Central memory CD4-positive, alpha-beta T cell (primary cell): ENCODE results near the gene IFT74.

Source experiments
- DNase-seq: peaks from one replicate; pipeline ENCODE4 v3.0.0; 2022
- total RNA-seq, 3 experiments: gene quantifications; one replicate each; lab custom pipeline; 2026; lab: John Stamatoyannopoulos, UW

IFT74 gene
- total RNA-seq = 13.3 to 21.1 (median 14.3) reads per million in 3 experiments

DNA sequence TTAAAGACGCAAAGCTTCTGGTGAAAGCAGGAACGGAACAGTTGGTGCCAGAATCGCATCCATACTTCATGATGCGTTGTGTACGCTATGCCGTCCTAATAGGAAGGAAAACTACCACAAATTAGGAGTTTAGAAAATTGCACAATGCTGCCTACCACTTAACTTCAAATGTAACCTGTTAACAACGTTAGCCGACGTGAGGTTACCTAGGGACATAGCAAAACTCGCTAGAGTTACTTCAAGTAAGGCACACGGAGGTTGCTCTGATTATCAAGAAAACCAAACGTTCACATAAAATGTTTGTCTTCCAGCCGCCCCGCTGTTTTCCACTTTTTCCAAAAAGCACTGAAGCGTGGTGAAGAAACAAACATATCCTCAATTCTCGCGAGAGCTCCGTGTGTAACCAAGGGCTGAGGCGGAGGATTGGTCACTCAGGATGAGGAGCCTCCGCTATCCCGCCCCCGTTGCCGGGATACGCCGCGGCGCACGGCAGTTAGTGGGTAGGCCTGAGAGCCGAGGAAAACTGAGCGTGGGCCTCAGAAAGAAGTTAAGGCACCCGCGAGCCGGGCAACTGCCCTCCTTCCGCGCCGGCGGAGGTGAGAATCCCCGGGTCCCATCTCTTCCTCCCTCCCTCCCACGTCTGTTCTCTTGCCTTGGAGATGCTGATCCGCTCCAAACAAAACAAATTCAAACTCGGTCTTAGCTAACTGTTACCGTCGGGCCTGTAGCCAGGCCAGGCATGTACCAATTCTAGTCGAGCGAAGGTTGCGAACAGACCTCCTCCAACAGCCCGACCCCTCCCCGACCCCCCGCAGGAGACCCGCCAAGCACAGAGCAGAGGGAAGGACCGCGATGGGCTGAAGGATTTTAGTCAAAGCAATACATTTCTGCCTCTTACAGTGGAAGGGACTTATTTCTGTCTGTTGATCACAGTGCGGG, at the start of gene IFT74:
Gene IFT74, plus strand, starts transcription at position 492 of the 939 bp plus-strand sequence. CDS start 5,556 bp downstream, outside the sequence.
- peak; percentile 95 for DNase-seq

DNA sequence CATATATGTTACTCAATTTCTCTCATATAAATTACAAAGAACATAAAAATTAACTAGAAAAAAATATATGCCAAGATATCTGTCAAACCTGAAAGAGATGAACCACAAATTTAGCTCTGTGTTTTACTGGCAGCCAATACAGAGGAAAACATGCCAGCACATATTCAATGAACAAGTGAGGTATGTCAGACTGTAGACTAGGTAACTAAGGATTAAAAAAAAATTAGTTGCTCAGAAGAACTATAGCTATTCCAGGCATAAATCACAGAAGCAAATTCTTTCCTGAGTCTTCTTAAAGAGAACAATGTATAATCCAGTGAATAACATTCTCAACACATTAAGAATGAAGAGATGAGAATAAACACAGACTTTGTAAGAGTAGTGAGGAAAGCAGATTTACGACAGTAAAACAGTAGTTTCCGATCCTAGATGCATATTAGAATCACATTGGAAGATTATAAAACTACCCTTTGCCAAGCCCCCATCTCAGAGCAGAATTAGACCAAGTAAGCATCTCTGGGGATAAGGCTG, 43.0 kb upstream of the IFT74 start:
- DNase-seq = no peak

DNA sequence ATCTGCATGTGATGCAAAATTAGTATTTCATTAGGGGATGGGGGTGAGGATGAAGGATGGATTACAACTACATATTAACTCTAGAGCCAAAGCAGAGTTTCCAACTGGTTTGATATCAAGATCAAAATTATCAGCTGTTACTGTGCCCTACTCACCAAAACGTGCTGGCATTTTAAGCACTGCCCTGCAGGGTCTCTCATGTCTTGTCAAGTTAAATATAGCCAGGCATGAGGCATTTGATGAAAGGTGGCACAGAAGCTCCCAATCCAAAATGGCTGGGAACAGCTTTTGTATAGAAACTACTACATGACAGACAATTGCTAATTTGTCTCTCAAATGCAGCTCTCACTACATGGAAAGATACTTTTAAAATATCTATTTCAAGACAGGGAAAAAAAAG, 36.5 kb upstream of the IFT74 start:
- DNase-seq = no peak

- no peak for DNase-seq
Measured at GRCh38 chr9:26925609-26926008, 30.6 kb upstream of the IFT74 start.

DNA sequence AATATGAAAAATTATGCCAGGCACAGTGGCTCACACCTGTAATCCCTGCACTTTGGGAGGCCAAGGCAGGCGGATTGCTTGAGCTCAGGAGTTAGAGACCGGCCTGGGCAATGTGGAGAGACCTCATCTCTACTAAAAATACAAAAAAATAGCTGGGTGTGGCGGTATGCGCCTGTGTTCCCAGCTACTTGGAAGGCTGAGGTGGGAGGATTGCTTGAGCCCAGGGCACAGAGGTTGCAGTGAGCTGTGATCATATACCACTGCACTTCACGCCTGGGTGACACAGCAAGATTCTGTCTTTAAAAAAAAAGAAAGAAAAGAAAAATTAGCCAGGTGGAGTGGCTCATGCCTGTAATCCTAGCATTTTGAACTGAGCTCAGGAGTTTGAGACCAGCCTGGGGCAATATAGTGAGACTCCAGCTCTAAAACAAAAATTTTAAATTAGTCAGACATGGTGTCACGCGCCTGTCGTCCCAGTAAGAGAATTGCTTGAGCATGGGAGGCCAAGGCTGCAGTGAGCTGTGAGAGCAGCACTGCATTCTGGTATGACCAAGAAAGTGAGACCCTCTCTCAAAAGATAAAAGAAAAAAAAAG, 27.2 kb upstream of the IFT74 start:
- DNase-seq = no peak

GRCh38 chr9:26935847-26936246, 20.4 kb upstream of the IFT74 start:
- no peak for DNase-seq

- DNase-seq = no peak
Measured at GRCh38 chr9:26937816-26938371, 18.3 kb upstream of the IFT74 start.

- DNase-seq = no peak
Measured at GRCh38 chr9:26939955-26940711, 16.1 kb upstream of the IFT74 start.

- DNase-seq = no peak
Measured at GRCh38 chr9:26940779-26941178, 15.4 kb upstream of the IFT74 start.

DNA sequence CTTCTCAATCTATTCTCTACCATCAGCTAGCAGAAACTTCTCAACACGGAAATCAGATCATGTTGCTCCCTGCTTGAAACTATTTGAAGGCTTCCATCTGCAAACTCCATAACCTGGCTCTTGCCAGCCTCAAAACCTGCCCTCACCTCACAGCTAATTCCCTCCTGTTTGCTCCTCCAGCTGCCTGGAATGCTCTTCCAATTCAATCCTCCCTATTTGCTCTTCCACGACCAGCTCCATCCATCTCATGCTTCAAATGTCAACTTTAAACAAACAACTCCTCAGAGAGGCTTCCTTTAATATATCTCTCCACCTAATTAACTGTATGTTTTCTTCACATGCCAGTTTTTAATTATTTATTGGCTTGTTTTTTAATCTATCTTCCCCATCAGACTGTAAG, 10.6 kb upstream of the IFT74 start:
- DNase-seq = no peak

DNA sequence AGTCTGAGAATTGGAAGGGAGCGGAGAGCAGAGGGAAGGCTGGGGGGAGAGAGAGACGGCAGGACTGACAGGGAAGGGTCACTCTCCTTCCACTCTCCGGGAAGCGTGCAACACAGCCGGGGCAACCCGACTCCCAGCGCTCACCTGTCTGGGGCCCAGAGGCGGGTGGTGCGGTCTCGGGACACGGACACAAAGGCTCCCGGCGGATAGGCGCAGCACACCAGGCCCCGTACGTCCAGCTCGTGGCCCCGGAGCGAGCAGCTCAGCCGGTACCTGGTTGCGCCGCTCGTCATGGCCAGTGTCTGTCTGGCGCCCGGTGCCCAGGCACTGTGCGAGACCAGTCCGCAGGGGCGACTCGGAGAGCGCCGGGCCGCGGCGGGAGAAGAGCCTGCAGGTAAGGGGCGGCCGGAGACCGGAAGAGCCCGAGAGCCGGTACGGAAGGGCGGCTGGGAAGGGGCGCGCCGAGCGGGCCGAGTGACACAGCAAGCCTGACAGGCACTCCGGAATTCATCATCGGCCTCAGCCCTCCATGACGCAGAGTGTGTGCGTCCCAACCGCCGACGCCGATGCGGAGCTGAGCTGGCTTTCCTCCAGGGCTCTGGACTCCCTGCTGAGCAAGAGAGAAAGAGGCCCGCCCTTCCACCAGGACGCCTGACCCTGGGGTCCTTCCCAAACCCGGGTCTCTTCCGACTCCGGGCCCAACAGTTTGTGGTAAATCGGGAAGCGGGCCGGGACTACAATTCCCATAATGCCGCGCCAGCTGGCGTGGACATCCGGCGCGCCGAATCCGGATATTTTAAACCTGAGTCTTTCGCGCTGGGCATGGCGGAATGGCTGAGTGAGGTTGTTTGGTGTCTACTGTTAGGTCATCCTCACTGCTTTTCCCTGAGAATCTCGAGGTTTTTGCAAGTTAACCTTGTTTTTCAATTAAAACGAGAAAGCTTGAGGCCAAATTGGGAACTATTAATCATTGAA, 9.2 kb upstream of the IFT74 start, which contains the start of gene PLAA:
Gene PLAA, minus strand, starts transcription at position 490 of the 975 bp plus-strand sequence. Its CDS starts 197 bp downstream, at position 293.
- peak; percentile 89 for DNase-seq

DNA sequence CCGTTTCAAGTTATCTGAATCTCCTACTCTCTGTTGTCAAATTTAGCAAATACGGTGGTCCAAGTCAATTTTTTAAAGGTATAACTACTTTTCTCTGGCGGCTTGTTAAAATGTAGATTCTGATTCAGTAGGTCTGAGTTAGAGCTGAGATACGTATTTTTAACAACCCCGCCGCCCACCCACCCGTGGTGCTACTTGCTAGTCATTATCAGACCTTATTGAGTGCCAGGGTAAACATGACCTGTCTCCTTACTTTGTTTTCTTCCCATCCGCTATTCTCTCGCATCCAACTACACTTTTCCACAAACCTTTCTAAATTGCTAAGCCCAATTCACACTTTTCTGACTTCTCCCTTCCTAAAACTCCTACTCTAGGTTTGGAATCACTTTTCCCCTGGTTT, 8.5 kb upstream of the IFT74 start:
- DNase-seq = no peak

DNA sequence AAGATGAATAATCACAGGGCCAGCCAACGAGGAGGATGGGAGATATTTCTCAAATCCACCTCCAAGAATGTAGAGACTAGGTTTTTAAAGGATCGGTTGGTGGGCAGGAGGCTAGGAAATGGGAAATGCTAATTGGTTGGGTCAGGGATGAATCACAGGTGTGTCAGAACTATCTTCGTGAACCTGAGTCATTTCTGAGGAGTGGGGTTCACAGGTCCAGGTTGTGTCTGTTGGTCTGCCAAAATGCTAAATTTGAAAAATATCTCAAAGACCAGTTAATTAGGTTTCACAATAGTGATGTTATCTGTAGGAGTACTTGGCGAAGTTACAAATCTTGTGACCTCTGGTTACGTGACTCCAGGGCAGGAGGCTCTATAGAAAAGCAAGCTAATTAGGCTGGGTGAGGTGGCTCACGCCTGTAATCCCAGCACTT, 6.6 kb upstream of the IFT74 start:
- DNase-seq = no peak

- no peak for DNase-seq
Measured at GRCh38 chr9:26950521-26950920, 5.7 kb upstream of the IFT74 start.

GRCh38 chr9:26951794-26952193, 4.4 kb upstream of the IFT74 start:
- no peak for DNase-seq

GRCh38 chr9:26954050-26954508, 2.1 kb upstream of the IFT74 start:
- peak; percentile 3 for DNase-seq

GRCh38 chr9:26955222-26955903, 849 bp upstream of the IFT74 start:
- DNase-seq = no peak

- DNase-seq = no peak
Measured at GRCh38 chr9:26956860-26957233, 635 bp downstream of the IFT74 start.

GRCh38 chr9:26971721-26972120, 15.5 kb downstream of the IFT74 start:
- no peak for DNase-seq

DNA sequence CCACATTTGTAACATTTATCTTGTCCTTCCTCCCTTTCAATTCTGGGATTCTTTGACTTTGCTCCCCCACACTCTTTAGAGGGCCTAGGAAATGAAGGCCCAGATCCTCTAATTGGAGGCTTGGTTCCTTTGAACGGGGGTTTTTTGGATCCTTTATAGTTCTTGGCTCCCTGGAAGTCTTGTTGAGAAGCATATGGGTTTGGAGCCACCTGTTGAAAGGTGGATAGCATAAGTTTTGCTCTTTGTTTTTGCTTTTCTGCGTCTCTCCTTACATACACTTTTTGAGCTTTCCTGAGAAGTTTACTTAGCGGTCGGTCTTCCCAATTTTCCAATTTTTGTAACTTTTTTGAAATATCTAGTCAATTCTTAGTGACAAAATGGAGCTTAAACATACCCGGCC, 17.8 kb downstream of the IFT74 start:
- DNase-seq = no peak

DNA sequence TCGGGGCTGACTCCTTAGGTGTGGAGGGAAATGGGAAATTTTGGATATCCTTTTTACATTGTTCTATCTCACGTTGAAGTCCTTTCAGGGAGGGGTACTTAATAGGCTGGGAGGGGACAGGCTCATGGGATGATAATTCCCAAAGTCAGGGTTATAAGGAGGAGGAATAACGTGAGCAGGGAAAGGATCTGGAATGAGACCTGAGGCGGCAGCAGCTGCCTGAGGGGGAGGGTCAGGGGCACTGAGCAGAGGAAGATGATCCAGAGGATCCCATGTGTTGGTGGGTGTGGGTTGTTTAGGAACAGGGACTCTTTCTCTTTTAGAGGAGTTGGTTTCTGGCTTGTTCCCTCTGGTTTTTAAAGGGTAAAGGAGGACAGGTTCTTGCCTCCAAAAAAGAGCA, 18.7 kb downstream of the IFT74 start:
- no peak for DNase-seq
